Upper lobe of left lung (tissue), 6 donors: ENCODE results near the gene ABHD1. TPM values are rescaled to one million over a fixed set of nuclear protein-coding genes. Genes with fewer than 3 reads are reported as not detected.

Experiments used
- ATAC-seq, 2 donors: fragments of 200-7000 bp; cut with Tn5 transposase; one replicate each; pipeline ENCODE4 v1.9.1; 2022; ENCODE audit warnings: mild to moderate bottlenecking in 2 of 2, moderate library complexity in 2 of 2; ENCODE audit not compliant: low FRiP score in 2 of 2
- DNase-seq, 2 donors: peaks; one replicate each; pipeline ENCODE4 v3.0.0-alpha.2; 2019 to 2020
- H3K27ac ChIP-seq, 4 donors: fragments of 200-600 bp; sonication (generic); one replicate each; pipeline ENCODE4 v1.5.1; 2016 to 2019
- H3K27me3 ChIP-seq, 4 donors: fragments of 200-600 bp; sonication (generic); one replicate each; pipeline ENCODE4 v1.5.1; 2017 to 2019
- H3K36me3 ChIP-seq, 4 donors: fragments of 200-600 bp; sonication (generic); one replicate each; pipeline ENCODE4 v1.5.1; 2016 to 2019
- H3K4me1 ChIP-seq, 4 donors: fragments of 200-600 bp; sonication (generic); one replicate each; pipeline ENCODE4 v1.5.1; 2018 to 2019
- H3K4me3 ChIP-seq, 4 donors: fragments of 200-600 bp; sonication (generic); one replicate each; pipeline ENCODE4 v1.5.1; 2017 to 2019; ENCODE audit warnings: mild to moderate bottlenecking in 2 of 4, moderate library complexity in 1 of 4
- H3K9me3 ChIP-seq, 4 donors: fragments of 200-600 bp; sonication (generic); one replicate each; pipeline ENCODE4 v1.5.1; 2018 to 2019
- CTCF ChIP-seq, 6 experiments: fragments of 450-650 bp in 4 of 6; fragments of 200-600 bp in 2 of 6; sonication (generic) in 2 of 6; IDR thresholded peaks; one replicate each; pipeline ENCODE4 v1.5.1; 2016 to 2019; ENCODE audit warnings: antibody characterized with exemption in 6 of 6
- EP300 ChIP-seq, 4 donors: sonication (generic); formaldehyde crosslinking; IDR thresholded peaks; one replicate each; pipeline ENCODE4 v1.5.1; 2017; ENCODE audit warnings: antibody characterized with exemption in 4 of 4, control low read depth in 2 of 4
- POLR2A ChIP-seq, 4 donors: fragments of 450-650 bp; IDR thresholded peaks; one replicate each; pipeline ENCODE4 v1.5.1; 2016 to 2017; ENCODE audit warnings: antibody characterized with exemption in 4 of 4, mild to moderate bottlenecking in 2 of 4
- POLR2AphosphoS5 ChIP-seq, 2 donors: sonication (generic); formaldehyde crosslinking; IDR thresholded peaks; one replicate each; pipeline ENCODE4 v1.5.1; 2017; ENCODE audit warnings: antibody characterized with exemption in 2 of 2
- WGBS, 2 donors: methylation state at CpG; one replicate each; pipeline ENCODE4 v1.1.5; 2017 to 2018; 5-methylcytosine and 5-hydroxymethylcytosine counted together
- total RNA-seq, 6 donors: library from RNA; depleted of rRNA in 4 of 6; stranded (reverse); fragments of >200 nt in 4 of 6; gene quantifications; one replicate each; pipeline versions ENCODE4 v1.1.0 to v1.2.1, GENCODE V29; 2016 to 2021
- donor health status: DM: no; HTN: no; CAD: no; lungs with moderate emphysema.
- donor health status: DM: no; HTN: yes; CAD: no; lungs with severe emphysema.

The ABHD1 gene
- total RNA-seq, 6 donors from 2014 or later = 0.10 to 0.30 (median 0.11) TPM; not detected in 3

DNA sequence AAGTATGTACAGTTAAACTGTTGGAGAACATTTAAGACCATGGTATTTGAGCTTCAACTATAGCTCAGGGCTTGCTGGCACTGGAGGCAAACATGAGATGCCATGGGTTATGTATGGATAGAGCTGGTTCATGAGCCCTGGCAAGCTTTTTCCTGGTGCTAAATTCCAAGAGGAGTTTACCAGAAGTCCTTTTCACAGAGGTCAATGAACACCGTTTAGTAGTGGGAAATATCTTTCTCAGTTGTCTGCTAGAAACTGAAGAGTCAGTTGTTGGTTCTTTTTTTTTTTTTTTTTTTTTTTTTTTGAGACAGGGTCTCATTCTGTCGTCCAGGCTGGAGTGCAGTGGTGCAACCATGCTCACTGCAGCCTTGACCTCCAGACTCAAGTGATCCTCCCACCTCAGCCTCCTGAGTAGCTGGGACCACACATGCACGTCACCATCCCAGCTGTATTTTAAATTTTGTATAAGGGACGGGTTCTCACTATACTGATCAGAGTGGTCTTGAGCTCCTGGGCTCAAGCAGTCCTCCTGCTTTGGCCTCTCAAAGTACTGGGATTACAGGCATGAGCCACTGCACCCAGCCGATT, 35.7 kb upstream of the ABHD1 start:
- Histone ChIP-seq H3K27ac (no peak overlapping the region), H3K4me3 (no peak overlapping the region), H3K9me3 (no peaks in the 10 kb centered on the region), H3K27me3 (no peaks in the 10 kb centered on the region), H3K36me3 (no peaks in the 10 kb centered on the region), H3K4me1 (peaks cover 13 to 23% (median 18%) of the 10 kb centered on the region in 4 donors)
- ATAC-seq = no peak
- 87 to 92% methylated on average over 5 of the region's 5 CpGs for WGBS, 2 donors
- DNase-seq = no peak
- TF ChIP-seq POLR2A (IDR thresholded peaks at IDR 0.05) (no peak), CTCF (IDR thresholded peaks at IDR 0.05) (no peak), POLR2AphosphoS5 (IDR thresholded peaks at IDR 0.05) (no peak), EP300 (IDR thresholded peaks at IDR 0.05) (no peak)

DNA sequence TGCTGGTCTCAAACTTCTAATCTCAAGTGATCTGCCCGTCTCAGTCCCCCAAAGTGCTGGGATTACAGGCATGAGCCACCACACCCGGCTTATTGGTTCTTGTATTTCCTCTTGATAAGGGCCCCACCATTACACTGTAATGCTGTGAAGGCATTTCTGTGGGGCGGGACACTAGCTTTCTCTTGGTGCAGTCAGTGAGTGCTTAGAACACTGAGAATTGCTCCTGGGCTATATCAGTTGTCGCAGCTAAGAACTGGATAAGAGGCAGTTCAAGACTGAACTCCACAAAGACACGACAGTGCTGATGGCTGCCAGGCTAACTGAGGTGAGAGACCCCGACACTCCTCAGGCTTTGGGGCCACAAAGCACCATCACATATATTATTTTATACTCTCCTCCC, 35.0 kb upstream of the ABHD1 start:
- no peaks in the 10 kb centered on the region for H3K36me3 ChIP-seq
- H3K27me3 ChIP-seq = no peaks in the 10 kb centered on the region
- no peaks in the 10 kb centered on the region for H3K9me3 ChIP-seq
- H3K27ac ChIP-seq = no peak overlapping the region
- DNase-seq = no peak
- H3K4me3 ChIP-seq = no peak overlapping the region
- ATAC-seq = no peak
- peaks cover 13 to 21% (median 18%) of the 10 kb centered on the region in 4 donors for H3K4me1 ChIP-seq
- WGBS, 2 donors = 97 to 98% methylated on average over 6 of the region's 6 CpGs
- TF ChIP-seq CTCF (IDR thresholded peaks at IDR 0.05) (no peak), POLR2A (IDR thresholded peaks at IDR 0.05) (no peak), POLR2AphosphoS5 (IDR thresholded peaks at IDR 0.05) (no peak), EP300 (IDR thresholded peaks at IDR 0.05) (no peak)

GRCh38 chr2:27089111-27089954, 34.3 kb upstream of the ABHD1 start:
- H3K9me3 ChIP-seq = no peaks in the 10 kb centered on the region
- H3K4me1 ChIP-seq = peaks cover 13 to 21% (median 18%) of the 10 kb centered on the region in 4 donors
- ATAC-seq (no peak), DNase-seq (no peak)
- no peaks in the 10 kb centered on the region for H3K27me3 ChIP-seq
- WGBS, 2 donors = 92 to 93% methylated on average over 10 to 14 of the region's 14 CpGs
- H3K4me3 ChIP-seq = no peak overlapping the region
- H3K36me3 ChIP-seq = no peaks in the 10 kb centered on the region
- no peak overlapping the region for H3K27ac ChIP-seq
- TF ChIP-seq POLR2A (IDR thresholded peaks at IDR 0.05) (no peak), EP300 (IDR thresholded peaks at IDR 0.05) (no peak)

DNA sequence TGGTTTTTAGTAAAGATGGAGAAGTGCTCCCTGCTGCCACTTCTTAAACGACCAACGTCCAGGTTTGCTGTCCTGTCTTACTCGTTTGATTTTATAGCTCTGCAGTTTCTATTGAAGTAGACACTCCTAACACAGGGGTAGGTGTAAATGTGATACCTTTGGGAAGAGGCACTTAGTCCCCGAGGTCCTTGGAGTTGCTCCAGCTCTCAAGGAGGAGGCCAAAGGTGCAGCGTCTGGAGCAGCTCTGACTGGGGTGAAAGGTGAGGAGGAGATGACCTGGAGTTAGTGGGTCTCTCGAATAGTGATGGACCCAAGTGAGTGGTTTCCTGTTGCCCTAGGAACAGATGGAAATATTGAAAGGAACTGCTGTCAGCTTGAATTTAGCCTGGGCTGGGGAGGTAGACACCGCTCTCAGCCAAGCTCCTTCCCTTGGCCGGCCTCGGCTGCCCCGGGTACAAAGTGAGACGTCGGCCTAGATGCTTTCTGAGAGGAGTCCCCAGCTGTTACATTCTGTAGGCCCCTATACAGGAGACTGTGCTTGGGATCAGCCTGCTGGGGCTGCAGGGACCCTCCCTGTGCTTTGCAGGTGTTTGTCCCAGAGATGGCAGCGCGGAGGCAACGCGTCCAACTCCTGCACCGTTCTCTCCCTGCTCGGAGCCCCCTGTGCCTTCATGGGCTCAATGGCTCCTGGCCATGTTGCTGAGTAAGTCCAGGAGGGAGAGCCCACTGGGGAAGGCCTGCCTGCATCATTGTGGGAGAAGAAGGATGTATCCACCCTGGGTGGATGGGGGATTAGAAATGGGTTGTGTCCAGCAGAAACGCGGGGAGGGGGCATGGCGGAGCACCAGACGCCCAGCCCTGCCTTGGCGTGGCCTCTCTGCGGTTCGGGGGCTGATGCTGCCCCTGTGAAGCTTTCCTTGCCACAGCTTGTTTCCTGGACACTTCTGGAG, 31.6 kb upstream of the ABHD1 start:
- WGBS, 2 donors = 75 to 86% methylated on average over 19 to 25 of the region's 25 CpGs
- Histone ChIP-seq H3K9me3 (no peaks in the 10 kb centered on the region), H3K27ac (no peak overlapping the region), H3K4me1 (peaks cover 11 to 19% (median 16%) of the 10 kb centered on the region in 4 donors), H3K4me3 (no peak overlapping the region), H3K36me3 (no peaks in the 10 kb centered on the region), H3K27me3 (no peaks in the 10 kb centered on the region)
- no peak for TF ChIP-seq POLR2A (IDR thresholded peaks at IDR 0.05)
- no peak for TF ChIP-seq CTCF (IDR thresholded peaks at IDR 0.05)
- no peak for TF ChIP-seq POLR2AphosphoS5 (IDR thresholded peaks at IDR 0.05)
- TF ChIP-seq EP300 (IDR thresholded peaks at IDR 0.05) = no peak
- ATAC-seq = no peak
- peak in 1 of 2 donors; percentile 50 for DNase-seq
